HepG2 (cell line): ENCODE measurements around the gene DDX31. TPM values are rescaled to one million over a fixed set of nuclear protein-coding genes. Genes with fewer than 3 reads are reported as not detected.

Experiments
- ATAC-seq: fragments of 200-7000 bp; cut with Tn5 transposase; 3 replicates; pipeline ENCODE4 v1.9.1; 2020; ENCODE audit warnings: mild to moderate bottlenecking, moderate library complexity
- BruUV-seq: library from RNA; stranded (reverse); fragments of 400-500 nt; replicated peaks from 2 replicates; lab custom pipeline; 2021; lab: Mats Ljungman, UMichigan
- CTCF ChIA-PET: fragments of 300-600 bp; formaldehyde crosslinking; extraction: SDS; loops from one replicate; lab custom pipeline; 2021; ENCODE audit warnings: low total read pairs, inconsistent platforms, low intra/inter-chr PET ratio; lab: Yijun Ruan, JAX
- POLR2A ChIA-PET: fragments of 350-600 bp; sonication (Branson Sonifier 250); formaldehyde crosslinking; loops from one replicate; lab custom pipeline; 2020; ENCODE audit warnings: antibody characterized with exemption, inconsistent platforms; lab: Yijun Ruan, JAX
- DNase-seq: peaks from one replicate; pipeline ENCODE4 v3.0.0-alpha.2; 2015; ENCODE audit warnings: low spot score
- FAIRE-seq: peaks from 3 replicates; lab custom pipeline; 2011; peaks lifted over from hg19 to GRCh38; lab: Jason Lieb, UNC
- H2AFZ ChIP-seq: one replicate; pipeline ENCODE4 v1.6.1; 2011; ENCODE audit warnings: low read length, inconsistent platforms
- H3K27ac ChIP-seq: fragments of 300-600 bp; 3 replicates; pipeline ENCODE4 v1.8.0; 2011; ENCODE audit warnings: mixed run types, mild to moderate bottlenecking, mixed read lengths, low read length, inconsistent platforms; ENCODE audit not compliant: insufficient read depth; ENCODE audit errors: extremely low read length
- H3K27me3 ChIP-seq, 2 experiments: fragments of 200-600 bp in 1 of 2; 2 replicates in 1 of 2; 3 replicates in 1 of 2; pipeline versions ENCODE4 v1.6.0 to v1.8.0; 2011; ENCODE audit warnings: low read length in 2 of 2, mild to moderate bottlenecking in 2 of 2, moderate library complexity in 2 of 2, inconsistent platforms in 1 of 2; ENCODE audit not compliant: insufficient read depth in 2 of 2, control insufficient read depth in 1 of 2
- H3K36me3 ChIP-seq, 2 experiments: fragments of 200-600 bp in 1 of 2; replicated peaks in 1 of 2; 2 replicates in 1 of 2; 3 replicates in 1 of 2; pipeline versions ENCODE4 v1.5.1 to v1.8.0; 2011; ENCODE audit warnings: low read length in 2 of 2, inconsistent platforms in 1 of 2; ENCODE audit not compliant: insufficient read depth in 2 of 2, control insufficient read depth in 1 of 2
- H3K4me1 ChIP-seq: 2 replicates; pipeline ENCODE4 v1.5.1; 2012; ENCODE audit warnings: low read length, inconsistent platforms; ENCODE audit not compliant: insufficient read depth
- H3K4me2 ChIP-seq: 2 replicates; pipeline ENCODE4 v1.6.0; 2011; ENCODE audit warnings: low read depth, low read length, inconsistent platforms
- H3K4me3 ChIP-seq, 3 experiments: fragments of 200-600 bp in 1 of 3; sonication (generic), shearing (Covaris generic) in 1 of 3; replicated peaks in 1 of 3; 2 replicates each; pipeline ENCODE4 v1.5.1; 2011 to 2016; ENCODE audit warnings: low read length in 3 of 3, inconsistent platforms in 2 of 3, low read depth in 2 of 3, mild to moderate bottlenecking in 2 of 3, control low read depth in 1 of 3, mixed read lengths in 1 of 3; ENCODE audit not compliant: insufficient read depth in 1 of 3
- H3K79me2 ChIP-seq: one replicate; pipeline ENCODE4 v1.6.1; 2011; ENCODE audit warnings: low read length, inconsistent platforms; ENCODE audit not compliant: insufficient read depth
- H3K9ac ChIP-seq: 2 replicates; pipeline ENCODE4 v1.6.0; 2011; ENCODE audit warnings: mild to moderate bottlenecking, low read depth, low read length, inconsistent platforms; ENCODE audit not compliant: insufficient read depth
- H3K9me3 ChIP-seq: 2 replicates; pipeline ENCODE4 v1.5.1; 2012; ENCODE audit warnings: mild to moderate bottlenecking, low read length
- H4K20me1 ChIP-seq: 2 replicates; pipeline ENCODE4 v1.6.0; 2011; ENCODE audit warnings: inconsistent platforms, mild to moderate bottlenecking, low read length, moderate library complexity; ENCODE audit not compliant: insufficient read depth
- CHCHD3 ChIP-seq: sonication (generic); formaldehyde crosslinking; IDR thresholded peaks from 2 replicates; pipeline ENCODE4 v1.8.0; 2022; ENCODE audit warnings: mild to moderate bottlenecking, missing genetic modification reagents, moderate library complexity
- GTF3A ChIP-seq: sonication (generic); formaldehyde crosslinking; conservative IDR thresholded peaks from 2 replicates; pipeline ENCODE4 v1.4.0; 2020; ENCODE audit warnings: mild to moderate bottlenecking, missing genetic modification reagents
- MED13 ChIP-seq: sonication (generic); formaldehyde crosslinking; IDR thresholded peaks from 2 replicates; pipeline ENCODE4 v1.5.0; 2020; ENCODE audit warnings: missing genetic modification reagents
- MED8 ChIP-seq: sonication (generic); formaldehyde crosslinking; IDR thresholded peaks from 2 replicates; pipeline ENCODE4 v1.8.1; 2023; ENCODE audit warnings: mild to moderate bottlenecking, missing genetic modification reagents; ENCODE audit not compliant: insufficient replicate concordance
- NR2F1 ChIP-seq, 2 experiments: fragments of 450-650 bp in 1 of 2; formaldehyde crosslinking in 1 of 2; IDR thresholded peaks; 2 replicates each; pipeline versions ENCODE4 v1.5.0 to v1.6.1; 2016 to 2020; ENCODE audit warnings: mild to moderate bottlenecking in 1 of 2, missing compliant biosample characterization in 1 of 2, missing genetic modification reagents in 1 of 2, moderate library complexity in 1 of 2
- NR2F6 ChIP-seq, 2 experiments: IDR thresholded peaks; 2 replicates each; pipeline ENCODE4 v1.6.1; 2016; ENCODE audit warnings: antibody characterized with exemption in 1 of 2, mild to moderate bottlenecking in 1 of 2
- PRMT3 ChIP-seq: sonication (generic); formaldehyde crosslinking; IDR thresholded peaks from 2 replicates; pipeline ENCODE4 v1.8.1; 2022; ENCODE audit warnings: low read depth, mild to moderate bottlenecking, moderate library complexity, missing genetic modification reagents, borderline replicate concordance
- REPIN1 ChIP-seq: sonication (generic); formaldehyde crosslinking; IDR thresholded peaks from 2 replicates; pipeline ENCODE4 v1.8.0; 2022; ENCODE audit warnings: missing genetic modification reagents, low read depth, mild to moderate bottlenecking, borderline replicate concordance
- SKIL ChIP-seq: sonication (generic); formaldehyde crosslinking; IDR thresholded peaks from 2 replicates; pipeline ENCODE4 v1.8.0; 2022; ENCODE audit warnings: missing genetic modification reagents, mild to moderate bottlenecking, moderate library complexity, borderline replicate concordance
- ZFP41 ChIP-seq: sonication (generic); formaldehyde crosslinking; IDR thresholded peaks from 2 replicates; pipeline ENCODE4 v1.4.0; 2020; ENCODE audit warnings: mild to moderate bottlenecking, missing genetic modification reagents, borderline replicate concordance
- ZNF550 ChIP-seq: sonication (generic); formaldehyde crosslinking; IDR thresholded peaks from 2 replicates; pipeline ENCODE4 v1.4.0; 2020; ENCODE audit warnings: mild to moderate bottlenecking, missing genetic modification reagents, borderline replicate concordance
- ZNF776 ChIP-seq: sonication (generic); formaldehyde crosslinking; IDR thresholded peaks from 2 replicates; pipeline ENCODE4 v1.4.0; 2020; ENCODE audit warnings: mild to moderate bottlenecking, missing genetic modification reagents
- WGBS: methylation state at CpG from one replicate; pipeline ENCODE4 v1.1.6; 2017; ENCODE audit warnings: low lambda C conversion rate; 5-methylcytosine and 5-hydroxymethylcytosine counted together
- in situ Hi-C: cut with HindIII; loops from 2 replicates; pipeline ENCODE4 v1.10.0; 2017; ENCODE audit warnings: low pct_unique_long_range_greater_than_20kb; ENCODE audit not compliant: extremely low pct_ligation_motif_present
- intact Hi-C: fragments of 100-400 bp; cut with micrococcal nuclease; formaldehyde crosslinking; loops from one replicate; pipeline ENCODE4 v1.10.0; 2022; ENCODE audit not compliant: unreplicated experiment
- polyA plus RNA-seq, 8 experiments: library from polyadenylated mRNA; depleted of rRNA in 3 of 8; stranded (reverse) in 7 of 8; unstranded in 1 of 8; fragments of >200 nt; fragmentation: Illumina TruSeq in 4 of 8; extraction: Trizol in 4 of 8; gene quantifications; 2 replicates each; pipeline versions ENCODE4 v1.2.1 to v1.2.3, GENCODE V29; 2011 to 2016; ENCODE audit warnings: low read depth in 4 of 8, missing spikeins in 1 of 8, mixed read lengths in 1 of 8; ENCODE audit not compliant: insufficient read depth in 1 of 8
- total RNA-seq, 5 experiments: library from RNA; depleted of rRNA; stranded (reverse); fragments of >200 nt; fragmentation: Illumina TruSeq; extraction: Trizol; gene quantifications; 2 replicates each; pipeline ENCODE4 v1.2.3, GENCODE V29; 2016; ENCODE audit warnings: low read depth in 1 of 5
- TF ChIP-seq, protein P1 (sequence below): sonication (generic); formaldehyde crosslinking; IDR thresholded peaks from 2 replicates; pipeline ENCODE4 v1.5.0; 2020; ENCODE audit warnings: mild to moderate bottlenecking, missing genetic modification reagents
- TF ChIP-seq, protein P2 (sequence below): sonication (generic); IDR thresholded peaks from 2 replicates; pipeline ENCODE4 v1.6.1; 2016; ENCODE audit warnings: low read depth, borderline replicate concordance

DDX31 gene
- total and polyA plus RNA-seq, 2 of the 13 experiments (the other 11 are each of a cell fraction or from before 2014, with no cell fraction given): 11.4 to 16.3 TPM

- Histone ChIP-seq H3K4me1 (peaks cover 13% of the 10 kb centered on the region), H3K36me3 (peaks cover 23 to 79% of the 10 kb centered on the region in 2 experiments), H4K20me1 (no peaks in the 10 kb centered on the region), H3K9ac (no peak overlapping the region), H3K79me2 (no peaks in the 10 kb centered on the region), H3K9me3 (no peaks in the 10 kb centered on the region), H3K27ac (no peak overlapping the region), H3K4me3 (no peak overlapping the region), H3K4me2 (no peak overlapping the region), H3K27me3 (no peaks in the 10 kb centered on the region), H2AFZ (no peak overlapping the region)
- BruUV-seq: no TSS peak
- in situ Hi-C loops (no loop called here), intact Hi-C loops (no loop called here)
- no peak for FAIRE-seq
- WGBS: 100% methylated on average over 2 of the region's 7 CpGs
- ChIA-PET POLR2A (no interaction called here), CTCF (no interaction called here)
- ATAC-seq: no peak
- TF ChIP-seq ZNF776 (no peak), GTF3A (CRISPR knock-in tag) (no peak), MED8 (CRISPR knock-in tag) (no peak), CHCHD3 (CRISPR knock-in tag) (no peak), ZFP41 (no peak), NR2F1 (CRISPR knock-in tag; IDR thresholded peaks at IDR 0.05) (no peak), MED13 (CRISPR knock-in tag) (no peak), REPIN1 (CRISPR knock-in tag) (no peak), SKIL (CRISPR knock-in tag) (no peak), PRMT3 (CRISPR knock-in tag) (no peak), NR2F6 (IDR thresholded peaks at IDR 0.05) (no peak), NR2F6 (CRISPR knock-in tag; IDR thresholded peaks at IDR 0.05) (no peak), ZNF550 (CRISPR knock-in tag) (no peak)
- TF ChIP-seq, protein P1, sequence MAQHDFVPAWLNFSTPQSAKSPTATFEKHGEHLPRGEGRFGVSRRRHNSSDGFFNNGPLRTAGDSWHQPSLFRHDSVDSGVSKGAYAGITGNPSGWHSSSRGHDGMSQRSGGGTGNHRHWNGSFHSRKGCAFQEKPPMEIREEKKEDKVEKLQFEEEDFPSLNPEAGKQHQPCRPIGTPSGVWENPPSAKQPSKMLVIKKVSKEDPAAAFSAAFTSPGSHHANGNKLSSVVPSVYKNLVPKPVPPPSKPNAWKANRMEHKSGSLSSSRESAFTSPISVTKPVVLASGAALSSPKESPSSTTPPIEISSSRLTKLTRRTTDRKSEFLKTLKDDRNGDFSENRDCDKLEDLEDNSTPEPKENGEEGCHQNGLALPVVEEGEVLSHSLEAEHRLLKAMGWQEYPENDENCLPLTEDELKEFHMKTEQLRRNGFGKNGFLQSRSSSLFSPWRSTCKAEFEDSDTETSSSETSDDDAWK (CRISPR knock-in tag): no peak
- TF ChIP-seq, protein P2, sequence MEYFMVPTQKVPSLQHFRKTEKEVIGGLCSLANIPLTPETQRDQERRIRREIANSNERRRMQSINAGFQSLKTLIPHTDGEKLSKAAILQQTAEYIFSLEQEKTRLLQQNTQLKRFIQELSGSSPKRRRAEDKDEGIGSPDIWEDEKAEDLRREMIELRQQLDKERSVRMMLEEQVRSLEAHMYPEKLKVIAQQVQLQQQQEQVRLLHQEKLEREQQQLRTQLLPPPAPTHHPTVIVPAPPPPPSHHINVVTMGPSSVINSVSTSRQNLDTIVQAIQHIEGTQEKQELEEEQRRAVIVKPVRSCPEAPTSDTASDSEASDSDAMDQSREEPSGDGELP: no peak
- no peak for DNase-seq
Measured at GRCh38 chr9:132646726-132647125, 23.1 kb downstream of the DDX31 start.
